ENCODE data around the gene DESI1. TPM values are rescaled to one million over a fixed set of nuclear protein-coding genes. Genes with fewer than 3 reads are reported as not detected.
A peak's percentile ranks its signal among the peaks of the same experiment; 100 is the strongest.
"Not testable (repeated sequence)": the region's sequence is repeated elsewhere in the genome, so short reads cannot be mapped to it uniquely, and the experiment has no call there.

DESI1 gene
- total RNA-seq, 1 donor from 2014 or later = 26.2 TPM

DNA sequence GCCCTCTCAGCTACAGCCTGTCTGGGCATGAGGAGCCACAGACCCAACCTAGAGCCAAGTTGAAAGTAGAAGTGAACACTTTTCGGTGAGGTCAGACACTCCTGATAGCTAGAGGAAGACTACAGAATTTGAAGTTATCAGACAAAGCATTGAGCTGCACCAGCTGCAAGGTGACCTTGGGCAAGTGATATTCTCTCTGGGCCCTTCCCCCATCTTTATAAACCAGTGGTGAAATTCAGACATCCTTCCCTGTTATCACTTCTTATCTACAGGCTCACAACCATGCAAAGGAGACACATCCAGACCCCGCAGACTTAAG, 23.2 kb downstream of the DESI1 start:
- H3K4me3 Mint-ChIP-seq (ENCODE audit: unreplicated experiment) = no peak overlapping the region

DNA sequence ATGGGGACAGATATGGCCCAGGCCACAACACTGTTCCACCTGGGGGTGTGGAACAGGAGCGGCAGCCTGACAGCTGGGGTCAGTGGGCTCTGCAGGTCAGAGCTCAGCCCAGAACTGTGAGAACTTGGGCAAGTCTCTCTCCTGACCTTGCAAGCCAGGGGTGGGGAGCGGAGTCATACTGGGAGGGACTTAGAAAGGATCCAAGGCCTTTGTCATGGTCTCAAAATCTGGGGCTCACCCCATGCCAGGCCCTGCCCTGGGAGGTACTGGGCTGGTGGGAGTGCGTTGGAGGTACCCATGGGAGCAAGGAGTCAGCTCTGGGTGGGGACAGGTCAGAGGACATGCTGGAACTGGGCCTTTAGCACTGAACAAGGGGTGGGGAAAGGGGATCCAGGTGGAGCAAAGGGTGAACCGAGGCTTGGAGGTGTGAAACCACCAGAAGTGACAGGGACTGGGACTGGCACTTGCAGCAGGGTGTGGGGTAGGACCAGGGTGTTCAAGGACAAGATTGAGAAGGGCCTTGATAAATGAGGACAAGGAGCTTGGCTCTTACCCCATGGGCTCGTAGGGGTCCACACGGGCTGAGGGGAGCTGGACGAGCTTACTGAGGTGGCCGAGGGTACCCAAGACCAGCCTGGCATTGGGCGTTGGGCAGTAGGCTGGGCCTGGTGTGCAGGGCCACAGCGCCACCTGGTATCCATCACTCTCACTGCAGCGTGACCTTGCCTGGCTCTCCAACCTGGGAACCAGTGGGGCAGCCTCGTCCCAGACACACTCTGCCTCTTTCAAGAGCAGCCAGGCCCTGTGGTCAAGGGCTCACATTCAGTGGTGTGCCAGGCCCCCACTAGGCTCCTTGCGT, 23.8 kb downstream of the DESI1 start:
- H3K27me3 Mint-ChIP-seq (ENCODE audit: unreplicated experiment) = no peaks in the 10 kb centered on the region
- peaks cover 3% of the 10 kb centered on the region for H3K36me3 Mint-ChIP-seq (ENCODE audit: unreplicated experiment)
- TF ChIP-seq, protein P1, sequence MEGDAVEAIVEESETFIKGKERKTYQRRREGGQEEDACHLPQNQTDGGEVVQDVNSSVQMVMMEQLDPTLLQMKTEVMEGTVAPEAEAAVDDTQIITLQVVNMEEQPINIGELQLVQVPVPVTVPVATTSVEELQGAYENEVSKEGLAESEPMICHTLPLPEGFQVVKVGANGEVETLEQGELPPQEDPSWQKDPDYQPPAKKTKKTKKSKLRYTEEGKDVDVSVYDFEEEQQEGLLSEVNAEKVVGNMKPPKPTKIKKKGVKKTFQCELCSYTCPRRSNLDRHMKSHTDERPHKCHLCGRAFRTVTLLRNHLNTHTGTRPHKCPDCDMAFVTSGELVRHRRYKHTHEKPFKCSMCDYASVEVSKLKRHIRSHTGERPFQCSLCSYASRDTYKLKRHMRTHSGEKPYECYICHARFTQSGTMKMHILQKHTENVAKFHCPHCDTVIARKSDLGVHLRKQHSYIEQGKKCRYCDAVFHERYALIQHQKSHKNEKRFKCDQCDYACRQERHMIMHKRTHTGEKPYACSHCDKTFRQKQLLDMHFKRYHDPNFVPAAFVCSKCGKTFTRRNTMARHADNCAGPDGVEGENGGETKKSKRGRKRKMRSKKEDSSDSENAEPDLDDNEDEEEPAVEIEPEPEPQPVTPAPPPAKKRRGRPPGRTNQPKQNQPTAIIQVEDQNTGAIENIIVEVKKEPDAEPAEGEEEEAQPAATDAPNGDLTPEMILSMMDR (IDR thresholded peaks at IDR 0.05) = peak; percentile 88
- H3K4me3 Mint-ChIP-seq (ENCODE audit: unreplicated experiment) = no peak overlapping the region
- H3K4me1 Mint-ChIP-seq (ENCODE audit: unreplicated experiment) = peaks cover 11% of the 10 kb centered on the region
- no peaks in the 10 kb centered on the region for H3K9me3 Mint-ChIP-seq (ENCODE audit: unreplicated experiment)
- H3K27ac Mint-ChIP-seq (ENCODE audit: unreplicated experiment) = peak overlapping the region; percentile 31
- DNase-seq (ENCODE audit: extremely low spot score, unreplicated experiment) = no peak

More for the DNA sequence above, 23.2 kb downstream of the DESI1 start:
- H3K27me3 Mint-ChIP-seq (ENCODE audit: unreplicated experiment) = no peaks in the 10 kb centered on the region
- H3K4me1 Mint-ChIP-seq (ENCODE audit: unreplicated experiment) = peaks cover 11% of the 10 kb centered on the region
- H3K27ac Mint-ChIP-seq (ENCODE audit: unreplicated experiment) = peak overlapping the region; percentile 31
- TF ChIP-seq, protein P1 (IDR thresholded peaks at IDR 0.05) = no peak
- no peak for DNase-seq (ENCODE audit: extremely low spot score, unreplicated experiment)
- H3K36me3 Mint-ChIP-seq (ENCODE audit: unreplicated experiment) = peaks cover 6% of the 10 kb centered on the region
- no peaks in the 10 kb centered on the region for H3K9me3 Mint-ChIP-seq (ENCODE audit: unreplicated experiment)

DNA sequence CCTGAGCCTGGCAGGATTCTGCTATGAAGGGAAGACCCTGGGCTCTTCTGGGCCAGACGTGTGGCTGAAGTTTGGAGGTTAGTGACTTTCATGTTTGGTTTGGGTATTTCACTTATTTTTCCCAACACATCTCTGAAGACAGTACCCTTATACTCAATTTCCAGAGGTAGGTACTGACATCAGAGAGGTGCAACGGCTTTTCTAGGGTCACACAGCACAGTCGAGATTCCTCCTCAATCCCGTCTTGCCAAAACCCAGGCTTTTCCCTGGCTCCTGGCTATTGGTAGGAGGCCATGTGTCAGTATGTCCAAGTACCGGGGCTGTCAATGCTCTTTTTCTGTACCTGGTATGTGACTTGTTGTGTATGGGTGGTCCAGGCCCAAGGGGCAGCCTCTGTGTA, 25.1 kb downstream of the DESI1 start:
- peaks cover 11% of the 10 kb centered on the region for H3K4me1 Mint-ChIP-seq (ENCODE audit: unreplicated experiment)

DNA sequence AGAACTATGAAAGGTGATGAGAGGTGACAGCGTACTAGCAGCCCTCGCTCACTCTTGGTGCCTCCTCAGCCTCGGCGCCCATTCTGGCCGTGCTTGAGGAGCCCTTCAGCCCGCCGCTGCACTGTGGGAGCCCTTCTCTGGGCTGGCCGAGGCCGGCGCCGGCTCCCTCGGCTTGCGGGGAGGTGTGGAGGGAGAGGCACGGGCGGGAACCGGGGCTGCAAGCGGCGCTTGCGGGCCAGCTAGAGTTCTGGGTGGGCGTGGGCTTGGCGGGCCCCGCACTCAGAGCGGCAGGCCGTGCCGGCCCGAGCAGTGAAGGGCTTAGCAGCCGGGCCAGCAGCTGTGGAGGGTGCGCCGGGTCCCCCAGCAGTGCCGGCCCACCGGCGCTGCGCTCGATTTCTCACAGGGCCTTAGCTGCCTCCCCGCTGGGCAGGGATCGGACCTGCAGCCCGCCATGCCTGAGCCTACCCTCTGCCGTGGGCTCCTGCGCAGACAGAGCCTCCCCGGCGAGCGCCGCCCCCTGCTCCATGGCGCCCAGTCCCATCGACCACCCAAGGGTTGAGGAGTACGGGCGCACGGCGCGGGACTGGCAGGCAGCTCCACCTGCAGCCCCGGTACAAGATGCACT, 27.4 kb downstream of the DESI1 start:
- H3K27ac Mint-ChIP-seq (ENCODE audit: unreplicated experiment); H3K9me3 Mint-ChIP-seq (ENCODE audit: unreplicated experiment); H3K36me3 Mint-ChIP-seq (ENCODE audit: unreplicated experiment); DNase-seq (ENCODE audit: extremely low spot score, unreplicated experiment); H3K4me3 Mint-ChIP-seq (ENCODE audit: unreplicated experiment); H3K27me3 Mint-ChIP-seq (ENCODE audit: unreplicated experiment): not testable (repeated sequence)
- H3K4me1 Mint-ChIP-seq (ENCODE audit: unreplicated experiment) = peaks cover 21% of the 10 kb centered on the region

More for the DNA sequence above, 25.1 kb downstream of the DESI1 start:
- Mint-ChIP-seq H3K27ac (ENCODE audit: unreplicated experiment) (no peak overlapping the region), H3K9me3 (ENCODE audit: unreplicated experiment) (no peaks in the 10 kb centered on the region), H3K4me3 (ENCODE audit: unreplicated experiment) (no peak overlapping the region), H3K27me3 (ENCODE audit: unreplicated experiment) (no peaks in the 10 kb centered on the region), H3K36me3 (ENCODE audit: unreplicated experiment) (no peaks in the 10 kb centered on the region)
- TF ChIP-seq, protein P1 (IDR thresholded peaks at IDR 0.05) = no peak
- DNase-seq (ENCODE audit: extremely low spot score, unreplicated experiment) = no peak

DNA sequence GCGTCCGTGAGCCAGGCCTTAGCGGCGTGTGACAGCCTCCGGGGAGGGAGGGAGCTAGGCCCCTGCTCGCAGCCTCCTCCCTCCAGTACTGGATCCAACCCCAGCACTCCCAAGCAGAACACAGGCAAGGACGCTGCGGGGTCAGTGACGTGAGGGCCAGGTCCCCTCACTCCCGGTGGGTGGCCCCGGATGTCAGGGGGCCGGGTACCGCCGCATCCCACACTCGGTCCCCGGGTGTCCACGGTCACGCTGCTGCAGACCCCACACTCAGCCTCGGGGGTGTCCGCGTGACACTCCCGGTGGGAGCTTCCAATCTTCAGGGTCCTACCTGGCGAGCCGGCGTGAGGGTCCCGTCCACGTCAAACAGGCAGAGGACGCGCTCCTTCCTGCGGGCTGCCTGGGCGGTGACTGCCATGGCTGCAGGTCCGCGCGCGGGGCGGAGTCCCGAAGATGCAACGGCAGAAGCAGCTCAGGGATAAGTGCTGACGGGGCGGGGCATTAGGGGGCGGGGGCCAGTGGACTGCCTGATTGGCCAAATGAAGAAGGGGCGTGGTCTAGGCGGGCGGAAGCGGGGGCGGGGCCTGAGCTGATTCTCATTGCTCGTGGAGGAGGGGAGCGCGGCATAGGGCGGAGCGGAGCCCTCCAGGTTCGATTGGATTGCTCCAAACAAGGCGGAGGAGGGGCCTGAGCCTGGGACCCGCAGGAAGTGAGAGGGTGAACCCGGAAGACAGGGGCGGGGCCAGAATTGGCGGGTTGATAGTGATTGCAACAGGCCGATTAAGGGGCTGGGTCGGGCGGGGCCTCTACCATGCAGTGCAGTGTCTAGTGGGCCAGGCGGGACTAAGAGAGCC, 31.2 kb downstream of the DESI1 start, which contains the start of gene PMM1:
PMM1 (minus strand) TSS at position 450 of the 851 bp plus-strand sequence; CDS start at position 415, 35 bp downstream.
- no peaks in the 10 kb centered on the region for H3K36me3 Mint-ChIP-seq (ENCODE audit: unreplicated experiment)
- H3K27me3 Mint-ChIP-seq (ENCODE audit: unreplicated experiment) = no peaks in the 10 kb centered on the region
- H3K4me1 Mint-ChIP-seq (ENCODE audit: unreplicated experiment) = peaks cover 22% of the 10 kb centered on the region
- H3K27ac Mint-ChIP-seq (ENCODE audit: unreplicated experiment) = peak within 1 kb of the TSS; percentile 92
- H3K9me3 Mint-ChIP-seq (ENCODE audit: unreplicated experiment) = no peaks in the 10 kb centered on the region
- TF ChIP-seq, protein P1 (IDR thresholded peaks at IDR 0.05) = no peak
- H3K4me3 Mint-ChIP-seq (ENCODE audit: unreplicated experiment) = peak within 1 kb of the TSS; percentile 92
- peak; percentile 100 for DNase-seq (ENCODE audit: extremely low spot score, unreplicated experiment)

Measured in osteocyte (in vitro differentiated cells).